OCI-LY3 (cell line): ENCODE results near the gene S100P.
"Not testable (repeated sequence)": the region's sequence is repeated elsewhere in the genome, so short reads cannot be mapped to it uniquely, and the experiment has no call there.

Experiments used
- CTCF ChIP-seq: fragments of 200-600, 300-600 bp; sonication (generic); IDR thresholded peaks from 2 replicates; pipeline ENCODE4 v1.5.1; 2014; ENCODE audit warnings: antibody characterized with exemption, low read length, low read depth
- EZH2phosphoT487 ChIP-seq: fragments of 200-600 bp; shearing (Covaris generic); IDR thresholded peaks from 2 replicates; pipeline ENCODE4 v1.6.1; 2018; ENCODE audit warnings: antibody characterized with exemption, mixed run types, low read depth

DNA sequence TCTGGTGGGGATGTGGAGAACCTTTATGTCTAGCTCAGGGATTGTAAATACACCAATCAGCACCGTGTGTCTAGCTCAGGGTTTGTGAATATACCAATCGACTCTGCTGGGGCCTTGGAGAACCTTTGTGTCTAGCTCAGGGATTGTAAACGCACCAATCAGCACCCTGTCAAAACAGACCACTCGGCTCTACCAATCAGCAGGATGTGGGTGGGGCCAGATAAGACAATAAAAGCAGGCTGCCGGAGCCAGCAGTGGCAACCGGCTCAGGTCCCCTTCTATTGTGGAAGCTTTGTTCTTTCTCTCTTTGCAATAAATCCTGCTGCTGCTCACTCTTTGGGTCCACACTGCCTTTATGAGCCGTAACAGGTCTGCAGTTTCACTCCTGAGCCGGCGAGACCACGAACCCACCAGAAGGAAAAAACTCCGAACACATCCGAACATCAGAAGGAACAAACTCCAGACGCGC is 20.5 kb upstream of the S100P start:
- not testable (repeated sequence) for TF ChIP-seq CTCF, EZH2phosphoT487
